Upper lobe of left lung (tissue), 4 donors: ENCODE measurements around the gene NISCH.

ENCODE experiments used
- CTCF ChIP-seq, 6 experiments: fragments of 450-650 bp in 4 of 6; fragments of 200-600 bp in 2 of 6; sonication (generic) in 2 of 6; IDR thresholded peaks; one replicate each; pipeline ENCODE4 v1.5.1; 2016 to 2019; ENCODE audit warnings: antibody characterized with exemption in 6 of 6
- EP300 ChIP-seq, 4 donors: sonication (generic); formaldehyde crosslinking; IDR thresholded peaks; one replicate each; pipeline ENCODE4 v1.5.1; 2017; ENCODE audit warnings: antibody characterized with exemption in 4 of 4, control low read depth in 2 of 4
- POLR2A ChIP-seq, 4 donors: fragments of 450-650 bp; IDR thresholded peaks; one replicate each; pipeline ENCODE4 v1.5.1; 2016 to 2017; ENCODE audit warnings: antibody characterized with exemption in 4 of 4, mild to moderate bottlenecking in 2 of 4
- POLR2AphosphoS5 ChIP-seq, 2 donors: sonication (generic); formaldehyde crosslinking; IDR thresholded peaks; one replicate each; pipeline ENCODE4 v1.5.1; 2017; ENCODE audit warnings: antibody characterized with exemption in 2 of 2

GRCh38 chr3:52443791-52444687 is 11.4 kb upstream of the NISCH start:
- no peak for TF ChIP-seq POLR2AphosphoS5 (IDR thresholded peaks at IDR 0.05)
- no peak for TF ChIP-seq CTCF (IDR thresholded peaks at IDR 0.05)
- no peak for TF ChIP-seq EP300 (IDR thresholded peaks at IDR 0.05)
- no peak for TF ChIP-seq POLR2A (IDR thresholded peaks at IDR 0.05)
